Lower lobe of right lung (tissue), 2 donors: ENCODE data around the gene AHNAK2. TPM values are rescaled to one million over a fixed set of nuclear protein-coding genes. Genes with fewer than 3 reads are reported as not detected.
"Not testable (repeated sequence)": the region's sequence is repeated elsewhere in the genome, so short reads cannot be mapped to it uniquely, and the experiment has no call there.

ENCODE experiments used
- ATAC-seq, 2 donors: fragments of 200-7000 bp; cut with Tn5 transposase; one replicate each; pipeline ENCODE4 v1.9.1; 2020 to 2022; ENCODE audit warnings: mild to moderate bottlenecking in 2 of 2, moderate library complexity in 2 of 2
- DNase-seq: peaks from one replicate; pipeline ENCODE4 v3.0.0-alpha.2; 2020
- H3K27ac ChIP-seq: fragments of 200-600 bp; one replicate; pipeline ENCODE4 v1.8.0; 2022
- H3K27me3 ChIP-seq: fragments of 200-600 bp; one replicate; pipeline ENCODE4 v1.8.0; 2022; ENCODE audit warnings: low read depth
- H3K36me3 ChIP-seq: fragments of 200-600 bp; one replicate; pipeline ENCODE4 v1.8.0; 2022; ENCODE audit warnings: mild to moderate bottlenecking
- H3K4me1 ChIP-seq: fragments of 200-600 bp; one replicate; pipeline ENCODE4 v1.8.0; 2022
- H3K4me3 ChIP-seq: fragments of 200-600 bp; one replicate; pipeline ENCODE4 v1.8.0; 2022; ENCODE audit warnings: mild to moderate bottlenecking
- H3K9me3 ChIP-seq: fragments of 200-600 bp; one replicate; pipeline ENCODE4 v1.8.0; 2022
- CTCF ChIP-seq: fragments of 200-600 bp; IDR thresholded peaks from one replicate; pipeline ENCODE4 v1.8.0; 2022; ENCODE audit warnings: antibody characterized with exemption, mild to moderate bottlenecking
- intact Hi-C: fragments of 100-400 bp; cut with DNase I; formaldehyde crosslinking; loops from one replicate; pipeline ENCODE4 v1.11.0; 2022
- total RNA-seq: library from RNA; stranded (reverse); fragmentation: NEBNext Ultra II Directional; extraction: Animal tissue kit (Norgen Biotek cat#: 25700); gene quantifications from one replicate; pipeline ENCODE4 v1.2.1, GENCODE V29; 2021
- donor health status: DM: no; HTN: yes; CAD: no; lungs with severe emphysema.

Gene AHNAK2
- total RNA-seq, 1 donor from 2014 or later: 10.8 TPM

GRCh38 chr14:104923640-104924420 is 54.3 kb downstream of the AHNAK2 start:
- Histone ChIP-seq H3K4me1 (no peaks in the 10 kb centered on the region), H3K4me3 (no peak overlapping the region), H3K9me3 (no peaks in the 10 kb centered on the region), H3K27ac (no peak overlapping the region), H3K27me3 (peaks cover 5% of the 10 kb centered on the region), H3K36me3 (no peaks in the 10 kb centered on the region)
- ATAC-seq (no peak), DNase-seq (no peak)
- intact Hi-C loops: no loop called here
- no peak for TF ChIP-seq CTCF

GRCh38 chr14:104919993-104920315 is 58.2 kb downstream of the AHNAK2 start:
- Histone ChIP-seq H3K27ac (no peak overlapping the region), H3K27me3 (no peaks in the 10 kb centered on the region), H3K36me3 (no peaks in the 10 kb centered on the region), H3K4me1 (no peaks in the 10 kb centered on the region), H3K9me3 (no peaks in the 10 kb centered on the region), H3K4me3 (no peak overlapping the region)
- no peak for DNase-seq
- intact Hi-C loops: no loop called here
- TF ChIP-seq CTCF: no peak
- no peak for ATAC-seq

- DNase-seq, H3K4me3 ChIP-seq, intact Hi-C loops, H3K4me1 ChIP-seq, H3K27ac ChIP-seq, H3K27me3 ChIP-seq, H3K36me3 ChIP-seq, ATAC-seq, H3K9me3 ChIP-seq: not testable (repeated sequence)
These were observed 58.8 kb downstream of the AHNAK2 start for GRCh38 chr14:104919152-104919992.

GRCh38 chr14:104917993-104918392 is 60.2 kb downstream of the AHNAK2 start:
- no peak overlapping the region for H3K27ac ChIP-seq
- no peak overlapping the region for H3K4me3 ChIP-seq
- intact Hi-C loops: no loop called here
- TF ChIP-seq CTCF: no peak
- no peaks in the 10 kb centered on the region for H3K36me3 ChIP-seq
- H3K27me3 ChIP-seq: no peaks in the 10 kb centered on the region
- DNase-seq (no peak), ATAC-seq (no peak)
- no peaks in the 10 kb centered on the region for H3K9me3 ChIP-seq
- no peaks in the 10 kb centered on the region for H3K4me1 ChIP-seq

GRCh38 chr14:104917116-104917515 is 61.1 kb downstream of the AHNAK2 start:
- H3K36me3 ChIP-seq: no peaks in the 10 kb centered on the region
- ATAC-seq (no peak), DNase-seq (no peak)
- no peak overlapping the region for H3K4me3 ChIP-seq
- H3K27me3 ChIP-seq: no peaks in the 10 kb centered on the region
- H3K27ac ChIP-seq: no peak overlapping the region
- intact Hi-C loops: no loop called here
- H3K4me1 ChIP-seq: no peaks in the 10 kb centered on the region
- TF ChIP-seq CTCF: no peak
- peaks cover 4% of the 10 kb centered on the region for H3K9me3 ChIP-seq

GRCh38 chr14:104913435-104913834 is 64.7 kb downstream of the AHNAK2 start:
- Histone ChIP-seq H3K27me3 (peaks cover 3% of the 10 kb centered on the region), H3K4me3 (no peak overlapping the region), H3K36me3 (no peaks in the 10 kb centered on the region), H3K9me3 (peaks cover 9% of the 10 kb centered on the region), H3K27ac (no peak overlapping the region), H3K4me1 (no peaks in the 10 kb centered on the region)
- ATAC-seq (peak; percentile 83 to 89), DNase-seq (no peak)
- intact Hi-C loops: no loop called here
- no peak for TF ChIP-seq CTCF
